HepG2 (cell line): Measurements from ENCODE around the gene PXMP4. TPM values are rescaled to one million over a fixed set of nuclear protein-coding genes. Genes with fewer than 3 reads are reported as not detected.

Experiments used
- AGO1 ChIP-seq: fragments of 200-400 bp; formaldehyde crosslinking; IDR thresholded peaks from 2 replicates; pipeline ENCODE4 v1.6.1; 2017; ENCODE audit warnings: mild to moderate bottlenecking, low read depth, low read length, moderate library complexity; ENCODE audit not compliant: poor library complexity, severe bottlenecking
- AGO2 ChIP-seq: fragments of 200-400 bp; formaldehyde crosslinking; optimal IDR thresholded peaks from 2 replicates; pipeline ENCODE3; 2017; ENCODE audit warnings: mild to moderate bottlenecking, low read depth, low read length, moderate library complexity
- ARNTL ChIP-seq: sonication (generic); formaldehyde crosslinking; IDR thresholded peaks from 2 replicates; pipeline ENCODE4 v1.4.0; 2020; ENCODE audit warnings: mild to moderate bottlenecking, missing genetic modification reagents
- BCL6 ChIP-seq: IDR thresholded peaks from 2 replicates; pipeline ENCODE4 v1.6.1; 2016; ENCODE audit warnings: missing genetic modification reagents, missing compliant biosample characterization
- BORCS8-MEF2B ChIP-seq: sonication (generic); formaldehyde crosslinking; IDR thresholded peaks from 2 replicates; pipeline ENCODE4 v1.8.0; 2022; ENCODE audit warnings: mild to moderate bottlenecking, missing genetic modification reagents
- BRCA1 ChIP-seq: sonication (generic); formaldehyde crosslinking; IDR thresholded peaks from 2 replicates; pipeline ENCODE4 v1.4.0; 2020; ENCODE audit warnings: missing genetic modification reagents
- CREM ChIP-seq, 2 experiments: sonication (generic) in 1 of 2; formaldehyde crosslinking in 1 of 2; IDR thresholded peaks; 2 replicates each; pipeline versions ENCODE4 v1.4.0 to v1.6.1; 2016 to 2020; ENCODE audit warnings: antibody characterized with exemption in 1 of 2, mild to moderate bottlenecking in 1 of 2, missing genetic modification reagents in 1 of 2
- EEA1 ChIP-seq: sonication (generic); formaldehyde crosslinking; IDR thresholded peaks from 2 replicates; pipeline ENCODE4 v1.5.1; 2020; ENCODE audit warnings: mild to moderate bottlenecking, missing genetic modification reagents, borderline replicate concordance
- EED ChIP-seq: sonication (generic); formaldehyde crosslinking; IDR thresholded peaks from 2 replicates; pipeline ENCODE4 v1.5.0; 2020; ENCODE audit warnings: mild to moderate bottlenecking, missing genetic modification reagents
- HNRNPH1 ChIP-seq: fragments of 200-400 bp; formaldehyde crosslinking; optimal IDR thresholded peaks from 2 replicates; pipeline ENCODE3; 2017; ENCODE audit warnings: mild to moderate bottlenecking, low read depth, low read length
- HOXA5 ChIP-seq: sonication (generic); formaldehyde crosslinking; IDR thresholded peaks from 2 replicates; pipeline ENCODE4 v1.4.0; 2020; ENCODE audit warnings: missing genetic modification reagents
- KDM5B ChIP-seq: sonication (generic); formaldehyde crosslinking; IDR thresholded peaks from 2 replicates; pipeline ENCODE4 v1.4.0; 2020; ENCODE audit warnings: missing genetic modification reagents, mild to moderate bottlenecking, borderline replicate concordance
- MAFK ChIP-seq, 2 experiments: IDR thresholded peaks in 1 of 2; conservative IDR thresholded peaks in 1 of 2; 2 replicates each; pipeline ENCODE4 v1.6.1; 2011; ENCODE audit warnings: improper control_type of control experiment in 2 of 2, low read length in 2 of 2
- NFIB ChIP-seq: sonication (generic); formaldehyde crosslinking; IDR thresholded peaks from 2 replicates; pipeline ENCODE4 v1.9.0; 2021; ENCODE audit warnings: missing genetic modification reagents, mild to moderate bottlenecking, borderline replicate concordance
- RBFOX2 ChIP-seq: fragments of 200-400 bp; formaldehyde crosslinking; IDR thresholded peaks from 2 replicates; pipeline ENCODE4 v1.6.1; 2017; ENCODE audit warnings: low read depth, mild to moderate bottlenecking, low read length
- SKIL ChIP-seq: sonication (generic); formaldehyde crosslinking; IDR thresholded peaks from 2 replicates; pipeline ENCODE4 v1.8.0; 2022; ENCODE audit warnings: missing genetic modification reagents, mild to moderate bottlenecking, moderate library complexity, borderline replicate concordance
- SMARCE1 ChIP-seq: fragments of 450-650 bp; IDR thresholded peaks from 2 replicates; pipeline ENCODE4 v1.6.1; 2017; ENCODE audit warnings: borderline replicate concordance
- STAT5B ChIP-seq: sonication (generic); formaldehyde crosslinking; IDR thresholded peaks from 2 replicates; pipeline ENCODE4 v1.4.0; 2020; ENCODE audit warnings: missing genetic modification reagents
- THAP7 ChIP-seq: sonication (generic); formaldehyde crosslinking; IDR thresholded peaks from 2 replicates; pipeline ENCODE4 v1.8.1; 2023; ENCODE audit warnings: mild to moderate bottlenecking, missing genetic modification reagents
- ZFP36L1 ChIP-seq: sonication (generic); formaldehyde crosslinking; IDR thresholded peaks from 2 replicates; pipeline ENCODE4 v1.8.0; 2022; ENCODE audit warnings: mild to moderate bottlenecking, missing genetic modification reagents, moderate library complexity
- ZNF224 ChIP-seq: sonication (generic); formaldehyde crosslinking; IDR thresholded peaks from 2 replicates; pipeline ENCODE4 v1.5.0; 2020; ENCODE audit warnings: mild to moderate bottlenecking, missing genetic modification reagents
- ZNF562 ChIP-seq: sonication (generic); formaldehyde crosslinking; IDR thresholded peaks from 2 replicates; pipeline ENCODE4 v1.8.0; 2022; ENCODE audit warnings: missing genetic modification reagents, borderline replicate concordance
- ZNF678 ChIP-seq: sonication (generic); formaldehyde crosslinking; IDR thresholded peaks from 2 replicates; pipeline ENCODE4 v1.4.0; 2020; ENCODE audit warnings: mild to moderate bottlenecking, missing genetic modification reagents
- polyA plus RNA-seq, 8 experiments: library from polyadenylated mRNA; depleted of rRNA in 3 of 8; stranded (reverse) in 7 of 8; unstranded in 1 of 8; fragments of >200 nt; fragmentation: Illumina TruSeq in 4 of 8; extraction: Trizol in 4 of 8; gene quantifications; 2 replicates each; pipeline versions ENCODE4 v1.2.1 to v1.2.3, GENCODE V29; 2011 to 2016; ENCODE audit warnings: low read depth in 4 of 8, missing spikeins in 1 of 8, mixed read lengths in 1 of 8; ENCODE audit not compliant: insufficient read depth in 1 of 8
- total RNA-seq, 5 experiments: library from RNA; depleted of rRNA; stranded (reverse); fragments of >200 nt; fragmentation: Illumina TruSeq; extraction: Trizol; gene quantifications; 2 replicates each; pipeline ENCODE4 v1.2.3, GENCODE V29; 2016; ENCODE audit warnings: low read depth in 1 of 5

PXMP4 gene
- total and polyA plus RNA-seq, 2 of the 13 experiments (the other 11 are each of a cell fraction or from before 2014, with no cell fraction given) = not detected

- TF ChIP-seq EED = 0 out of 2 replicates have a peak, but pooled peaks have one; percentile 38
- TF ChIP-seq STAT5B (CRISPR knock-in tag) = no peak
- TF ChIP-seq SMARCE1 = no peak
- no peak for TF ChIP-seq HOXA5 (CRISPR knock-in tag)
- no peak for TF ChIP-seq HNRNPH1
- peak; percentile 29 for TF ChIP-seq AGO1
- TF ChIP-seq THAP7 (CRISPR knock-in tag) = no peak
- no peak for TF ChIP-seq EEA1
- TF ChIP-seq BRCA1 (CRISPR knock-in tag) = no peak
- no peak for TF ChIP-seq NFIB (CRISPR knock-in tag)
- 0 out of 2 replicates have a peak, but pooled peaks have one; percentile 26 for TF ChIP-seq ARNTL (CRISPR knock-in tag)
- TF ChIP-seq ZNF678 (CRISPR knock-in tag) = no peak
- no peak for TF ChIP-seq CREM (IDR thresholded peaks at IDR 0.05)
- no peak for TF ChIP-seq CREM (CRISPR knock-in tag; IDR thresholded peaks at IDR 0.05)
- no peak for TF ChIP-seq ZNF562 (CRISPR knock-in tag)
- TF ChIP-seq KDM5B = 0 out of 2 replicates have a peak, but pooled peaks have one; percentile 4
- TF ChIP-seq BORCS8-MEF2B (CRISPR knock-in tag) = no peak
- TF ChIP-seq MAFK (conservative IDR thresholded peaks at IDR 0.05 in 1 of 2, IDR thresholded peaks at IDR 0.05 in 1 of 2; ENCODE audit: low read length in 2 of 2) = no peak
- TF ChIP-seq ZFP36L1 (CRISPR knock-in tag) = no peak
- TF ChIP-seq AGO2 = peak; percentile 5
- TF ChIP-seq RBFOX2 = 0 out of 2 replicates have a peak, but pooled peaks have one; percentile 31
- no peak for TF ChIP-seq ZNF224
- TF ChIP-seq SKIL (CRISPR knock-in tag) = no peak
- no peak for TF ChIP-seq BCL6 (CRISPR knock-in tag)
Measured at GRCh38 chr20:33656783-33657703, 63.1 kb downstream of the PXMP4 start (continued).
